HCT116 (cell line): Measurements from ENCODE around the gene SCFD2.

Experiments used
- CEBPB ChIP-seq: IDR thresholded peaks from 2 replicates; pipeline ENCODE4 v1.6.1; 2012; ENCODE audit warnings: low read depth
- POLR2A ChIP-seq: IDR thresholded peaks from 2 replicates; pipeline ENCODE4 v1.7.0; 2011; ENCODE audit warnings: borderline replicate concordance; ENCODE audit not compliant: insufficient read depth, insufficient read length; ENCODE audit errors: extremely low read depth
- POLR2AphosphoS5 ChIP-seq: IDR thresholded peaks from 2 replicates; pipeline ENCODE4 v1.6.1; 2011; ENCODE audit warnings: mild to moderate bottlenecking, low read depth, low read length, moderate library complexity
- SRF ChIP-seq: IDR thresholded peaks from 2 replicates; pipeline ENCODE4 v1.6.1; 2012; ENCODE audit warnings: low read depth
- TF ChIP-seq, protein P1 (sequence below): IDR thresholded peaks from 2 replicates; pipeline ENCODE4 v1.6.1; 2012; ENCODE audit warnings: low read depth
- TF ChIP-seq, protein P2 (sequence below), 3 experiments: fragments of 200-600 bp in 1 of 3; sonication (generic) in 1 of 3; IDR thresholded peaks in 2 of 3; conservative IDR thresholded peaks in 1 of 3; 2 replicates each; pipeline ENCODE4 v1.5.1; 2012 to 2017; ENCODE audit warnings: low read depth in 2 of 3, low read length in 2 of 3, antibody characterized with exemption in 1 of 3, borderline replicate concordance in 1 of 3, control low read depth in 1 of 3, mild to moderate bottlenecking in 1 of 3, mixed read lengths in 1 of 3, mixed run types in 1 of 3, moderate library complexity in 1 of 3; ENCODE audit not compliant: insufficient read depth in 1 of 3

DNA sequence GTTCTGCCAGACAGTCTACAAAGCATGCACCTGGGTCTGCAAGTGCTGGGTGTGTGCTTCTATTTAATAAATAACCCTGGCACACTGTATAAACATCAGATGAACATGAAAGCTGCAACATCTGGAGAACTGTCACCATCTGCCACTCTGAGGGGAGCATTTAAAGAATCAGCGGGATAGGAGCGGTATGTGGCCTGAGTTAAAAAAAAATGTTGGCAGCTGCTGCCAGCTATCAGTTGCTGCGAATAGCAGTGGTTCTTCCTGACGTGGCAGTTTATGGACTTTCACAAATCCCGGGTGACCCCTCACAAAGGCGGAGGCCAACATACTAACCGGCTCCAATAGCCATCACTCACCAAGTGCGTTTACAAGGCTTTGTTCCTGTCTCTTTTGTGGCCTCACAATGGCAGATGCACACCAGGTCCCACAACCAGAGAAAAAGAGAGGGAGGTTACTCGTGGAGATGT is 408.6 kb downstream of the SCFD2 start:
- TF ChIP-seq, protein P1, sequence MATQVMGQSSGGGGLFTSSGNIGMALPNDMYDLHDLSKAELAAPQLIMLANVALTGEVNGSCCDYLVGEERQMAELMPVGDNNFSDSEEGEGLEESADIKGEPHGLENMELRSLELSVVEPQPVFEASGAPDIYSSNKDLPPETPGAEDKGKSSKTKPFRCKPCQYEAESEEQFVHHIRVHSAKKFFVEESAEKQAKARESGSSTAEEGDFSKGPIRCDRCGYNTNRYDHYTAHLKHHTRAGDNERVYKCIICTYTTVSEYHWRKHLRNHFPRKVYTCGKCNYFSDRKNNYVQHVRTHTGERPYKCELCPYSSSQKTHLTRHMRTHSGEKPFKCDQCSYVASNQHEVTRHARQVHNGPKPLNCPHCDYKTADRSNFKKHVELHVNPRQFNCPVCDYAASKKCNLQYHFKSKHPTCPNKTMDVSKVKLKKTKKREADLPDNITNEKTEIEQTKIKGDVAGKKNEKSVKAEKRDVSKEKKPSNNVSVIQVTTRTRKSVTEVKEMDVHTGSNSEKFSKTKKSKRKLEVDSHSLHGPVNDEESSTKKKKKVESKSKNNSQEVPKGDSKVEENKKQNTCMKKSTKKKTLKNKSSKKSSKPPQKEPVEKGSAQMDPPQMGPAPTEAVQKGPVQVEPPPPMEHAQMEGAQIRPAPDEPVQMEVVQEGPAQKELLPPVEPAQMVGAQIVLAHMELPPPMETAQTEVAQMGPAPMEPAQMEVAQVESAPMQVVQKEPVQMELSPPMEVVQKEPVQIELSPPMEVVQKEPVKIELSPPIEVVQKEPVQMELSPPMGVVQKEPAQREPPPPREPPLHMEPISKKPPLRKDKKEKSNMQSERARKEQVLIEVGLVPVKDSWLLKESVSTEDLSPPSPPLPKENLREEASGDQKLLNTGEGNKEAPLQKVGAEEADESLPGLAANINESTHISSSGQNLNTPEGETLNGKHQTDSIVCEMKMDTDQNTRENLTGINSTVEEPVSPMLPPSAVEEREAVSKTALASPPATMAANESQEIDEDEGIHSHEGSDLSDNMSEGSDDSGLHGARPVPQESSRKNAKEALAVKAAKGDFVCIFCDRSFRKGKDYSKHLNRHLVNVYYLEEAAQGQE = no peak
- TF ChIP-seq POLR2A (no peak), POLR2AphosphoS5 (no peak), SRF (no peak), CEBPB (no peak)
- TF ChIP-seq, protein P2, sequence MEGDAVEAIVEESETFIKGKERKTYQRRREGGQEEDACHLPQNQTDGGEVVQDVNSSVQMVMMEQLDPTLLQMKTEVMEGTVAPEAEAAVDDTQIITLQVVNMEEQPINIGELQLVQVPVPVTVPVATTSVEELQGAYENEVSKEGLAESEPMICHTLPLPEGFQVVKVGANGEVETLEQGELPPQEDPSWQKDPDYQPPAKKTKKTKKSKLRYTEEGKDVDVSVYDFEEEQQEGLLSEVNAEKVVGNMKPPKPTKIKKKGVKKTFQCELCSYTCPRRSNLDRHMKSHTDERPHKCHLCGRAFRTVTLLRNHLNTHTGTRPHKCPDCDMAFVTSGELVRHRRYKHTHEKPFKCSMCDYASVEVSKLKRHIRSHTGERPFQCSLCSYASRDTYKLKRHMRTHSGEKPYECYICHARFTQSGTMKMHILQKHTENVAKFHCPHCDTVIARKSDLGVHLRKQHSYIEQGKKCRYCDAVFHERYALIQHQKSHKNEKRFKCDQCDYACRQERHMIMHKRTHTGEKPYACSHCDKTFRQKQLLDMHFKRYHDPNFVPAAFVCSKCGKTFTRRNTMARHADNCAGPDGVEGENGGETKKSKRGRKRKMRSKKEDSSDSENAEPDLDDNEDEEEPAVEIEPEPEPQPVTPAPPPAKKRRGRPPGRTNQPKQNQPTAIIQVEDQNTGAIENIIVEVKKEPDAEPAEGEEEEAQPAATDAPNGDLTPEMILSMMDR (IDR thresholded peaks at IDR 0.05 in 2 of 3, conservative IDR thresholded peaks at IDR 0.05 in 1 of 3; ENCODE audit: borderline replicate concordance in 1 of 3, insufficient read depth in 1 of 3, low read depth in 2 of 3, low read length in 2 of 3) = no peak
